ENCODE measurements around the gene PSMB4.

The PSMB4 gene

GRCh38 chr1:151444783-151445177 is 45.4 kb downstream of the PSMB4 start:
- no peak for DNase-seq

GRCh38 chr1:151447696-151448095 is 48.3 kb downstream of the PSMB4 start:
- DNase-seq: no peak

Data from activated CD4-positive, alpha-beta T cell treated with anti-CD3 and anti-CD28 coated beads for 1 hour (primary cell).